K562 (cell line): ENCODE results near the gene TSPAN18. TPM values are rescaled to one million over a fixed set of nuclear protein-coding genes. Genes with fewer than 3 reads are reported as not detected.

Experiments used
- polyA plus RNA-seq, 8 experiments: library from polyadenylated mRNA; depleted of rRNA in 4 of 8; stranded (reverse) in 5 of 8; unstranded in 3 of 8; fragments of >200 nt; fragmentation: Nextera tagmentation in 2 of 8; fragmentation: Illumina TruSeq in 1 of 8; extraction: Ambion mirVana in 2 of 8; extraction: Trizol in 1 of 8; gene quantifications; 2 replicates each; pipeline versions ENCODE4 v1.2.1 to v1.2.3, GENCODE V29; 2011 to 2014; ENCODE audit warnings: inconsistent platforms in 1 of 8, missing spikeins in 1 of 8
- total RNA-seq, 7 experiments: library from RNA; depleted of rRNA in 6 of 7; stranded (reverse); fragments of >200 nt in 6 of 7; fragmentation: Illumina TruSeq in 2 of 7; extraction: Trizol in 2 of 7; gene quantifications; 2 replicates each; pipeline versions ENCODE4 v1.2.1 to v1.2.3, GENCODE V29; 2011 to 2021; ENCODE audit warnings: low replicate concordance in 1 of 7
- TF ChIP-seq, protein P1 (sequence below): IDR thresholded peaks from 2 replicates; pipeline ENCODE4 v1.6.1; 2011; ENCODE audit not compliant: insufficient read length; ENCODE audit errors: extremely low read depth
- TF ChIP-seq, protein P2 (sequence below), 2 experiments: fragments of 450-650 bp in 1 of 2; sonication (generic) in 1 of 2; formaldehyde crosslinking; conservative IDR thresholded peaks; 2 replicates each; pipeline versions ENCODE4 v1.4.0 to v1.8.1; 2020 to 2022; ENCODE audit warnings: mild to moderate bottlenecking in 1 of 2, missing genetic modification reagents in 1 of 2
- TF ChIP-seq, protein P3 (sequence below): sonication (generic); formaldehyde crosslinking; IDR thresholded peaks from 2 replicates; pipeline ENCODE4 v1.8.0; 2022; ENCODE audit warnings: mild to moderate bottlenecking, low read depth, missing genetic modification reagents
- TF ChIP-seq, protein P4 (sequence below): fragments of 250-450 bp; sonication (Bioruptor Pico); IDR thresholded peaks from 2 replicates; pipeline ENCODE4 v1.5.0; 2020; ENCODE audit warnings: mild to moderate bottlenecking
- TF ChIP-seq, protein P5 (sequence below): sonication (generic); IDR thresholded peaks from 2 replicates; pipeline ENCODE4 v1.6.1; 2016

The TSPAN18 gene
- total and polyA plus RNA-seq, 9 of the 15 experiments (the other 6 are each of a cell fraction or from before 2014, with no cell fraction given), result 0.17 to 0.35 (median 0.22) TPM; not detected in 4

DNA sequence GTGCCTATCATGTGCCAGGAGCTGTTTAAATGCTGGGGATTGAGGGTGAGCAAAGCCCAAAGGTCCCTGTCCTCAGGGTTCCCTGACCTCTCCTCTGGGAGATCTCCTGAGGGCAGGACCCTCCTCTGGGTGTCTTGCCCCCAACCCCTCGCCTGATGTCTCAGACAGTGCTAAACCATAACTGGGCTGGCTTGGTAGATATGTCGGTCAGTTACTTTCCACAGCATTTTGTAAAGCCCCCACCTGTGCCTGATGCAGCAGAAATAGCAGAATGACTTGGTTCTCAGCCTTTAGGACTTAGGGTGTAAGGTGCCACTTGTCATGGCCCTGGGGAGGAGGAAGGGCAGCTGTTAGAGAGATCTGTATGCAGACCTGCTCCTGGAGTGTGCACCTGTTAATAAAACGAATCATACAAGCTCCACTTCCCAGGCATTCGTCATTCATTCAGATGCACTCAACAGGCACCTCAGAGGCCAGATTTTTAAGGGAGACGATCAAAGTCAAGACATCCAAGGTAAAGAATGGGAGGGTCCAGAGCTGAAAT lies 135.9 kb downstream of the TSPAN18 start (continued):
- TF ChIP-seq, protein P1, sequence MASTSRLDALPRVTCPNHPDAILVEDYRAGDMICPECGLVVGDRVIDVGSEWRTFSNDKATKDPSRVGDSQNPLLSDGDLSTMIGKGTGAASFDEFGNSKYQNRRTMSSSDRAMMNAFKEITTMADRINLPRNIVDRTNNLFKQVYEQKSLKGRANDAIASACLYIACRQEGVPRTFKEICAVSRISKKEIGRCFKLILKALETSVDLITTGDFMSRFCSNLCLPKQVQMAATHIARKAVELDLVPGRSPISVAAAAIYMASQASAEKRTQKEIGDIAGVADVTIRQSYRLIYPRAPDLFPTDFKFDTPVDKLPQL, result no peak
- TF ChIP-seq, protein P2, sequence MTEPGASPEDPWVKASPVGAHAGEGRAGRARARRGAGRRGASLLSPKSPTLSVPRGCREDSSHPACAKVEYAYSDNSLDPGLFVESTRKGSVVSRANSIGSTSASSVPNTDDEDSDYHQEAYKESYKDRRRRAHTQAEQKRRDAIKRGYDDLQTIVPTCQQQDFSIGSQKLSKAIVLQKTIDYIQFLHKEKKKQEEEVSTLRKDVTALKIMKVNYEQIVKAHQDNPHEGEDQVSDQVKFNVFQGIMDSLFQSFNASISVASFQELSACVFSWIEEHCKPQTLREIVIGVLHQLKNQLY (CRISPR knock-in tag; conservative IDR thresholded peaks at IDR 0.05), result no peak
- TF ChIP-seq, protein P3, sequence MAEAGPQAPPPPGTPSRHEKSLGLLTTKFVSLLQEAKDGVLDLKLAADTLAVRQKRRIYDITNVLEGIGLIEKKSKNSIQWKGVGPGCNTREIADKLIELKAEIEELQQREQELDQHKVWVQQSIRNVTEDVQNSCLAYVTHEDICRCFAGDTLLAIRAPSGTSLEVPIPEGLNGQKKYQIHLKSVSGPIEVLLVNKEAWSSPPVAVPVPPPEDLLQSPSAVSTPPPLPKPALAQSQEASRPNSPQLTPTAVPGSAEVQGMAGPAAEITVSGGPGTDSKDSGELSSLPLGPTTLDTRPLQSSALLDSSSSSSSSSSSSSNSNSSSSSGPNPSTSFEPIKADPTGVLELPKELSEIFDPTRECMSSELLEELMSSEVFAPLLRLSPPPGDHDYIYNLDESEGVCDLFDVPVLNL, result no peak
- TF ChIP-seq, protein P4, sequence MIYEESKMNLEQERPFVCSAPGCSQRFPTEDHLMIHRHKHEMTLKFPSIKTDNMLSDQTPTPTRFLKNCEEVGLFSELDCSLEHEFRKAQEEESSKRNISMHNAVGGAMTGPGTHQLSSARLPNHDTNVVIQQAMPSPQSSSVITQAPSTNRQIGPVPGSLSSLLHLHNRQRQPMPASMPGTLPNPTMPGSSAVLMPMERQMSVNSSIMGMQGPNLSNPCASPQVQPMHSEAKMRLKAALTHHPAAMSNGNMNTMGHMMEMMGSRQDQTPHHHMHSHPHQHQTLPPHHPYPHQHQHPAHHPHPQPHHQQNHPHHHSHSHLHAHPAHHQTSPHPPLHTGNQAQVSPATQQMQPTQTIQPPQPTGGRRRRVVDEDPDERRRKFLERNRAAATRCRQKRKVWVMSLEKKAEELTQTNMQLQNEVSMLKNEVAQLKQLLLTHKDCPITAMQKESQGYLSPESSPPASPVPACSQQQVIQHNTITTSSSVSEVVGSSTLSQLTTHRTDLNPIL (CRISPR knock-in tag), result no peak
- TF ChIP-seq, protein P5, sequence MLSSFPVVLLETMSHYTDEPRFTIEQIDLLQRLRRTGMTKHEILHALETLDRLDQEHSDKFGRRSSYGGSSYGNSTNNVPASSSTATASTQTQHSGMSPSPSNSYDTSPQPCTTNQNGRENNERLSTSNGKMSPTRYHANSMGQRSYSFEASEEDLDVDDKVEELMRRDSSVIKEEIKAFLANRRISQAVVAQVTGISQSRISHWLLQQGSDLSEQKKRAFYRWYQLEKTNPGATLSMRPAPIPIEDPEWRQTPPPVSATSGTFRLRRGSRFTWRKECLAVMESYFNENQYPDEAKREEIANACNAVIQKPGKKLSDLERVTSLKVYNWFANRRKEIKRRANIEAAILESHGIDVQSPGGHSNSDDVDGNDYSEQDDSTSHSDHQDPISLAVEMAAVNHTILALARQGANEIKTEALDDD, result no peak
- TF ChIP-seq, all 486 proteins: peak for 7
